Upper lobe of left lung (tissue), 4 donors: ENCODE results near the gene USP24.
"Not testable (repeated sequence)": the region's sequence is repeated elsewhere in the genome, so short reads cannot be mapped to it uniquely, and the experiment has no call there.

Experiments
- POLR2AphosphoS5 ChIP-seq, 2 donors: sonication (generic); formaldehyde crosslinking; IDR thresholded peaks; one replicate each; pipeline ENCODE4 v1.5.1; 2017; ENCODE audit warnings: antibody characterized with exemption in 2 of 2
- TF ChIP-seq, protein P1 (sequence below), 6 experiments: fragments of 450-650 bp in 4 of 6; fragments of 200-600 bp in 2 of 6; sonication (generic) in 2 of 6; IDR thresholded peaks; one replicate each; pipeline ENCODE4 v1.5.1; 2016 to 2019; ENCODE audit warnings: antibody characterized with exemption in 6 of 6

- TF ChIP-seq POLR2AphosphoS5 (IDR thresholded peaks at IDR 0.05) = not testable (repeated sequence)
- TF ChIP-seq, protein P1, sequence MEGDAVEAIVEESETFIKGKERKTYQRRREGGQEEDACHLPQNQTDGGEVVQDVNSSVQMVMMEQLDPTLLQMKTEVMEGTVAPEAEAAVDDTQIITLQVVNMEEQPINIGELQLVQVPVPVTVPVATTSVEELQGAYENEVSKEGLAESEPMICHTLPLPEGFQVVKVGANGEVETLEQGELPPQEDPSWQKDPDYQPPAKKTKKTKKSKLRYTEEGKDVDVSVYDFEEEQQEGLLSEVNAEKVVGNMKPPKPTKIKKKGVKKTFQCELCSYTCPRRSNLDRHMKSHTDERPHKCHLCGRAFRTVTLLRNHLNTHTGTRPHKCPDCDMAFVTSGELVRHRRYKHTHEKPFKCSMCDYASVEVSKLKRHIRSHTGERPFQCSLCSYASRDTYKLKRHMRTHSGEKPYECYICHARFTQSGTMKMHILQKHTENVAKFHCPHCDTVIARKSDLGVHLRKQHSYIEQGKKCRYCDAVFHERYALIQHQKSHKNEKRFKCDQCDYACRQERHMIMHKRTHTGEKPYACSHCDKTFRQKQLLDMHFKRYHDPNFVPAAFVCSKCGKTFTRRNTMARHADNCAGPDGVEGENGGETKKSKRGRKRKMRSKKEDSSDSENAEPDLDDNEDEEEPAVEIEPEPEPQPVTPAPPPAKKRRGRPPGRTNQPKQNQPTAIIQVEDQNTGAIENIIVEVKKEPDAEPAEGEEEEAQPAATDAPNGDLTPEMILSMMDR (IDR thresholded peaks at IDR 0.05) = not testable (repeated sequence)
Measured at GRCh38 chr1:55191219-55191952, 23.8 kb downstream of the USP24 start.
